ENCODE measurements around the gene SH2D4B. TPM values are rescaled to one million over a fixed set of nuclear protein-coding genes. Genes with fewer than 3 reads are reported as not detected.

SH2D4B gene
- total RNA-seq, 2 experiments from 2014 or later, result 0.11 TPM; not detected in 1

- ATAC-seq (no peak), DNase-seq (no peak)
- Mint-ChIP-seq H3K27ac (no peak overlapping the region), H3K4me1 (no peaks in the 10 kb centered on the region), H3K9me3 (ENCODE audit: low read depth) (no peaks in the 10 kb centered on the region), H3K4me3 (no peak overlapping the region), H3K36me3 (ENCODE audit: low read depth) (no peaks in the 10 kb centered on the region), H3K27me3 (no peaks in the 10 kb centered on the region)
- CTCF ChIA-PET, result interaction anchor here (0.5 to 3.3 kb wide), 10 partner anchors 10 to 455 kb away, joined by 3 to 12 read pairs (median 4); no protein-coding TSS in a partner anchor
- POLR2A ChIA-PET, result no interaction called here
- intact Hi-C loops (cut with DNase I, micrococcal nuclease), result loop anchor here (5.0 kb wide), 2 partner anchors 157 to 217 kb away; no protein-coding TSS in a partner anchor
Observed at GRCh38 chr10:80598951-80599350, 61.2 kb downstream of the SH2D4B start.

DNA sequence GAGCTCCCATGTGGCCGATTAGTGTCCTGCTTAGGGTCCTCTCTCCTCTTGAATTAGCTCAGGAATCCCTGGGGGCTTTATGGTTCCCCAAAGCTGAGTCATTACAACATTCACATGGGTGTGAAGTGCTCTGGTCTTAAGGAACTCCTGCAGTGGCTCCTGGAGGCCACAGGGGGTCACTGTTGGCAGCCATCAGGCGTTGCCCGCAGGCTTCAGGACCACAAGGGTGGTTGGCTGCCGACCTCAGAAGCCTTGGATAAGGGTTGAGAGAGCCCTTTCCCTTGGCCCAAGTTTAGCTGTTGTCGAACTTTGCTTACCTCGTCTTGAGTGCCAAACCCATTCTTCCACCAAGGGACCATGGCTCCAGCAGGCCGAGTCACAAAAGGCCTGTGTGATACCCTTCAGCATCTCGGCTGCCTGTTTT, 61.7 kb downstream of the SH2D4B start:
- peak; percentile 64 for DNase-seq
- Mint-ChIP-seq H3K36me3 (ENCODE audit: low read depth) (no peaks in the 10 kb centered on the region), H3K27ac (no peak overlapping the region), H3K27me3 (no peaks in the 10 kb centered on the region), H3K4me1 (no peaks in the 10 kb centered on the region), H3K9me3 (ENCODE audit: low read depth) (no peaks in the 10 kb centered on the region), H3K4me3 (no peak overlapping the region)
- ATAC-seq, result peak; percentile 80
- POLR2A ChIA-PET, result no interaction called here
- intact Hi-C loops (cut with DNase I, micrococcal nuclease), result loop anchor here (5.0 kb wide), 2 partner anchors 157 to 217 kb away; no protein-coding TSS in a partner anchor
- CTCF ChIA-PET, result interaction anchor here (0.5 to 3.3 kb wide), 11 partner anchors 11 to 455 kb away, joined by 3 to 12 read pairs (median 4); no protein-coding TSS in a partner anchor

GRCh38 chr10:80600256-80600655, 62.6 kb downstream of the SH2D4B start:
- ChIA-PET CTCF (interaction anchor here (0.7 to 1.8 kb wide), 7 partner anchors 12 to 218 kb away, joined by 3 to 10 read pairs (median 3); no protein-coding TSS in a partner anchor), POLR2A (no interaction called here)
- no peaks in the 10 kb centered on the region for H3K36me3 Mint-ChIP-seq (ENCODE audit: low read depth)
- H3K27me3 Mint-ChIP-seq, result no peaks in the 10 kb centered on the region
- ATAC-seq (no peak), DNase-seq (no peak)
- intact Hi-C loops (cut with DNase I, micrococcal nuclease), result no loop called here
- no peaks in the 10 kb centered on the region for H3K4me1 Mint-ChIP-seq
- no peak overlapping the region for H3K4me3 Mint-ChIP-seq
- no peak overlapping the region for H3K27ac Mint-ChIP-seq
- H3K9me3 Mint-ChIP-seq (ENCODE audit: low read depth), result no peaks in the 10 kb centered on the region

DNA sequence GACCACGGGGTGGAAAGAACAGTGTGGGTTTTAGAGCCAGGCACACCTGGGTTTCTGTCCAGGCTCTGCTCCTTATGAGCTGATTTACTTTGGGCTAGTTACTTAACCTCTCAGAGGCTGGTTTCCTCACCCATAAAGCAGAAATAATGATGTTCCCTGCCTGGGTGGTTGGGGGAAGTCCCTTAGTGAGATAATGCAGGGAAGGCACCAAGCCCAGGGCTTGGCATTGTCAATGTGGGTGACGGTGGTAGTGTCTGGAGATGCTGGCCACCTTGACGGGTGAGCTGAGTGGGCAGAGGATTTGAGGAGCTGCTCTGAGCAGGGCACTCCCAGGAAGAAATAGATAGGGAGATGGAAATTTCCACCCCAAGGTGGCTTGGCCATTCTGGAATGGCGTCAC, 65.2 kb downstream of the SH2D4B start:
- DNase-seq (no peak), ATAC-seq (no peak)
- Mint-ChIP-seq H3K27me3 (no peaks in the 10 kb centered on the region), H3K9me3 (ENCODE audit: low read depth) (no peaks in the 10 kb centered on the region), H3K27ac (no peak overlapping the region), H3K4me3 (no peak overlapping the region), H3K4me1 (no peaks in the 10 kb centered on the region), H3K36me3 (ENCODE audit: low read depth) (no peaks in the 10 kb centered on the region)
- ChIA-PET CTCF (interaction anchor here (0.6 to 1.4 kb wide), 3 partner anchors 8 to 218 kb away, joined by 3 read pairs; no protein-coding TSS in a partner anchor), POLR2A (no interaction called here)
- intact Hi-C loops (cut with DNase I, micrococcal nuclease), result no loop called here

DNA sequence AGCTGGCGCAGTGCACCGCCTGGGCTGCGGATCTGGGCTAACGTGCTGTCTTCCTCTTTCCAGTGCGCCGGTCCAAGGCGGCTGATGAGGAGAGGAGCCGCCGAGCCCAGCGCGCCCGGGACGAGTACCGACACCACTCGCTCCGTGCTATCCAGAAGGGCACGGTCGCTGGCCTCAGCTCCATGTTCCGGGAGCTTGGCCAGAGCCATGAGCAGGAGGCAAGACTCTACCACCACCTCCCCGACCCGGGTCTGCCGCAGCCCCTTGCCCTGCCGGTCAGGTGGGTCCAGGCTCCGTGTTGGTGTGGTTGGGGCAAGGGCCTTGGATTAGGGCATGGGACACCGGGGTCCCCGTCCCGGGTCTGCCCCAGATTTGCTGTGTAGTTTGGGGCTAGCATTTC, 65.8 kb downstream of the SH2D4B start:
- H3K4me1 Mint-ChIP-seq, result peaks cover 2% of the 10 kb centered on the region
- no peak for ATAC-seq
- no peaks in the 10 kb centered on the region for H3K9me3 Mint-ChIP-seq (ENCODE audit: low read depth)
- no peak for DNase-seq
- intact Hi-C loops (cut with DNase I, micrococcal nuclease), result no loop called here
- H3K27me3 Mint-ChIP-seq, result no peaks in the 10 kb centered on the region
- H3K27ac Mint-ChIP-seq, result no peak overlapping the region
- H3K4me3 Mint-ChIP-seq, result no peak overlapping the region
- ChIA-PET POLR2A (no interaction called here), CTCF (interaction anchor here (1.1 to 1.4 kb wide), 2 partner anchors 9 to 19 kb away, joined by 3 read pairs; no protein-coding TSS in a partner anchor)
- H3K36me3 Mint-ChIP-seq (ENCODE audit: low read depth), result no peaks in the 10 kb centered on the region

DNA sequence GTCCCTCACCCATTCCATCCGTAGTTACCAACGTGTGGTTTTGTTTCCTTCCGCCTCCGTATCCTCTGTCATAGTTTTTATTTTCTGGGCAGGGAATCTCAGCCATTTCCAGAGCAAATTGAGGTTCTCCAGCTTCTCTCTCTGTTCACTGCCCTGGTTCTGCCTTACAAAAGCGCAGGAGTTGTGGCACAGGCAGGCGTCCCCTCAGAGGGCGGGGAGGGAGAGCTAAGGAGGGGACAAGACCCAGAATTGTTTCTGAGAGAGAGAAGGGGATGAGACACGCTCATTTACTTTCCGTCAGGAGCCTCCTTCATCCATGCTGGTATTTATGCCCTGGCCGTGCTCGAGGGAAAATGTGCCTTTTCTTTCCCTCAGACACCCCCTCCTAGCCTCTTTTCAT, 71.0 kb downstream of the SH2D4B start:
- Mint-ChIP-seq H3K4me1 (peaks cover 2% of the 10 kb centered on the region), H3K27me3 (no peaks in the 10 kb centered on the region), H3K9me3 (ENCODE audit: low read depth) (no peaks in the 10 kb centered on the region), H3K36me3 (ENCODE audit: low read depth) (no peaks in the 10 kb centered on the region), H3K4me3 (no peak overlapping the region), H3K27ac (no peak overlapping the region)
- POLR2A ChIA-PET, result no interaction called here
- ATAC-seq, result no peak
- intact Hi-C loops (cut with DNase I, micrococcal nuclease), result no loop called here
- CTCF ChIA-PET, result interaction anchor here (0.5 to 1.2 kb wide), 3 partner anchors 12 to 201 kb away, joined by 3 to 4 read pairs (median 3); no protein-coding TSS in a partner anchor
- DNase-seq, result no peak

- H3K9me3 Mint-ChIP-seq (ENCODE audit: low read depth), result no peaks in the 10 kb centered on the region
- no peak overlapping the region for H3K27ac Mint-ChIP-seq
- no peak overlapping the region for H3K4me3 Mint-ChIP-seq
- intact Hi-C loops (cut with DNase I, micrococcal nuclease), result no loop called here
- no peaks in the 10 kb centered on the region for H3K27me3 Mint-ChIP-seq
- CTCF ChIA-PET, result interaction anchor here (1.2 kb wide), 1 partner anchor 13 kb away, joined by 4 read pairs; no protein-coding TSS in a partner anchor
- H3K36me3 Mint-ChIP-seq (ENCODE audit: low read depth), result no peaks in the 10 kb centered on the region
- peaks cover 2% of the 10 kb centered on the region for H3K4me1 Mint-ChIP-seq
- ATAC-seq (no peak), DNase-seq (no peak)
- POLR2A ChIA-PET, result no interaction called here
Observed at GRCh38 chr10:80609331-80609730, 71.6 kb downstream of the SH2D4B start.

GRCh38 chr10:80611481-80612185, 73.9 kb downstream of the SH2D4B start:
- no peak overlapping the region for H3K27ac Mint-ChIP-seq
- H3K9me3 Mint-ChIP-seq (ENCODE audit: low read depth), result no peaks in the 10 kb centered on the region
- ChIA-PET CTCF (interaction anchor here (0.6 to 1.2 kb wide), 4 partner anchors 12 to 281 kb away, joined by 3 read pairs; no protein-coding TSS in a partner anchor), POLR2A (no interaction called here)
- intact Hi-C loops (cut with DNase I, micrococcal nuclease), result no loop called here
- H3K36me3 Mint-ChIP-seq (ENCODE audit: low read depth), result no peaks in the 10 kb centered on the region
- no peaks in the 10 kb centered on the region for H3K27me3 Mint-ChIP-seq
- H3K4me3 Mint-ChIP-seq, result no peak overlapping the region
- DNase-seq (no peak), ATAC-seq (no peak)
- peaks cover 2% of the 10 kb centered on the region for H3K4me1 Mint-ChIP-seq

GRCh38 chr10:80612261-80612660, 74.6 kb downstream of the SH2D4B start:
- Mint-ChIP-seq H3K27ac (no peak overlapping the region), H3K27me3 (no peaks in the 10 kb centered on the region), H3K4me3 (no peak overlapping the region), H3K4me1 (peaks cover 2% of the 10 kb centered on the region), H3K36me3 (ENCODE audit: low read depth) (no peaks in the 10 kb centered on the region), H3K9me3 (ENCODE audit: low read depth) (no peaks in the 10 kb centered on the region)
- ATAC-seq (no peak), DNase-seq (no peak)
- POLR2A ChIA-PET, result no interaction called here
- intact Hi-C loops (cut with DNase I, micrococcal nuclease), result no loop called here
- CTCF ChIA-PET, result interaction anchor here (1.2 kb wide), 1 partner anchor 52 kb away, joined by 3 read pairs; no protein-coding TSS in a partner anchor

DNA sequence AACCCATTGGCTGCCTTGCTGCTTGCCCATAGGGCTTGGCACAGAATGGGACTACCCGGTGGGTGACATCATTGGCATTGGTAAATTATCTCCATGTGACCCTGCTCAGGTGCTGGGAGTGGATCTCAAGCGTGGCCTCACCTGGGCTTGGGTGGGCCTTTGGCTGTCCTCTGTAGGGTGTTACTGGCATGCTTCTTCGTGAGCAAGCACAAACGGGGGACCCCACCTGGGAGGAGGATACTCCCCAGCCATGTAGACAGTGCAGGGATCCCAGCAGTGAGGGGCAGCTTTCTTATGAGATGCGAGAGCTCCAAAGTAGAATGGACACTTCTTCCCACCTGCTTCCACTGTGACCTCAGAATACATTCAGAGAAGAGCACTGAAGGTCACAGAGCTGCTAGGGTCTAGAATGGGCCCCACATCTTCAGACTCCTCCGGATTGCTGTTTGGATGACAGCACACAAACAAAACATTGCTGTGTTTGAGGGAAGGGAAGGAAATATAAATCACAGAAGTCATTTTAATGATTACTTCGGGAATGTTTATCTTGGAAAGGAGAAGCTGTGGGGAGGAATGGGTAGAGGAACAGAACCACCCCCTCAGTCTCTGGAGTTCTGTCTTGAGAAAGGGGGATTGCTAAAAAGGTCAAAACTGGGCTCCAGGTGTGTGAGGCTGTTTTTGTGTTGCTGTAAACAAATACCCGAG, 75.9 kb downstream of the SH2D4B start:
- DNase-seq (no peak), ATAC-seq (no peak)
- Mint-ChIP-seq H3K9me3 (ENCODE audit: low read depth) (no peaks in the 10 kb centered on the region), H3K4me3 (no peak overlapping the region), H3K36me3 (ENCODE audit: low read depth) (no peaks in the 10 kb centered on the region), H3K27me3 (no peaks in the 10 kb centered on the region), H3K27ac (no peak overlapping the region), H3K4me1 (no peaks in the 10 kb centered on the region)
- ChIA-PET CTCF (interaction anchor here (0.7 kb wide), 1 partner anchor 17 kb away, joined by 3 read pairs; no protein-coding TSS in a partner anchor), POLR2A (interaction anchor here (0.7 kb wide), 1 partner anchor 11 kb away, joined by 3 read pairs; no protein-coding TSS in a partner anchor)
- intact Hi-C loops (cut with DNase I, micrococcal nuclease), result no loop called here

GRCh38 chr10:80614576-80615416, 77.1 kb downstream of the SH2D4B start:
- Mint-ChIP-seq H3K9me3 (ENCODE audit: low read depth) (no peaks in the 10 kb centered on the region), H3K36me3 (ENCODE audit: low read depth) (no peaks in the 10 kb centered on the region), H3K4me1 (no peaks in the 10 kb centered on the region), H3K27ac (no peak overlapping the region), H3K4me3 (no peak overlapping the region), H3K27me3 (no peaks in the 10 kb centered on the region)
- CTCF ChIA-PET, result no interaction called here
- DNase-seq (no peak), ATAC-seq (no peak)
- POLR2A ChIA-PET, result interaction anchor here (0.7 kb wide), 1 partner anchor 9 kb away, joined by 3 read pairs; no protein-coding TSS in a partner anchor
- intact Hi-C loops (cut with DNase I, micrococcal nuclease), result no loop called here

All from activated CD4-positive, alpha-beta T cell treated with anti-CD3 and anti-CD28 coated beads for 36 hours (primary cell).